RWPE2 (cell line): Measurements from ENCODE around the gene OTOF.

Experiments used
- ATAC-seq: fragments of 200-7000 bp; cut with Tn5 transposase; 3 replicates; pipeline ENCODE4 v1.9.1; 2021; ENCODE audit warnings: low read depth
- DNase-seq: peaks from one replicate; pipeline ENCODE4 v3.0.0-alpha.2; 2020; ENCODE audit warnings: low spot score
- H3K27ac ChIP-seq: fragments of 450-650 bp; 2 replicates; pipeline ENCODE4 v1.5.1; 2017; ENCODE audit warnings: mild to moderate bottlenecking; ENCODE audit not compliant: poor library complexity, severe bottlenecking
- H3K27me3 ChIP-seq: fragments of 250-450 bp; sonication (Bioruptor Pico); 2 replicates; pipeline ENCODE4 v1.5.1; 2021; ENCODE audit warnings: mild to moderate bottlenecking, moderate library complexity; ENCODE audit not compliant: insufficient read depth, poor library complexity, severe bottlenecking
- H3K36me3 ChIP-seq: fragments of 250-450 bp; sonication (Bioruptor Pico); 2 replicates; pipeline ENCODE4 v1.5.1; 2020; ENCODE audit warnings: low read depth, mild to moderate bottlenecking, moderate library complexity
- H3K4me1 ChIP-seq: fragments of 250-450 bp; sonication (Bioruptor Pico); 2 replicates; pipeline ENCODE4 v1.5.1; 2021; ENCODE audit warnings: mild to moderate bottlenecking, moderate library complexity; ENCODE audit not compliant: insufficient read depth, poor library complexity, severe bottlenecking
- H3K4me3 ChIP-seq: fragments of 250-450 bp; sonication (Bioruptor Pico); 2 replicates; pipeline ENCODE4 v1.5.1; 2021; ENCODE audit warnings: mild to moderate bottlenecking, moderate library complexity; ENCODE audit not compliant: severe bottlenecking
- H3K9me3 ChIP-seq: fragments of 250-450 bp; sonication (Bioruptor Pico); 2 replicates; pipeline ENCODE4 v1.5.1; 2021; ENCODE audit warnings: mild to moderate bottlenecking, moderate library complexity; ENCODE audit not compliant: severe bottlenecking
- TF ChIP-seq, protein P1 (sequence below): fragments of 450-650 bp; IDR thresholded peaks from one replicate; pipeline ENCODE4 v1.5.1; 2017; ENCODE audit warnings: mild to moderate bottlenecking, moderate library complexity; ENCODE audit not compliant: poor library complexity, severe bottlenecking

OTOF gene

GRCh38 chr2:26462100-26462499 lies 15.8 kb downstream of the OTOF start:
- H3K4me3 ChIP-seq: no peak overlapping the region
- no peak overlapping the region for H3K27ac ChIP-seq
- H3K4me1 ChIP-seq: no peaks in the 10 kb centered on the region
- TF ChIP-seq, protein P1, sequence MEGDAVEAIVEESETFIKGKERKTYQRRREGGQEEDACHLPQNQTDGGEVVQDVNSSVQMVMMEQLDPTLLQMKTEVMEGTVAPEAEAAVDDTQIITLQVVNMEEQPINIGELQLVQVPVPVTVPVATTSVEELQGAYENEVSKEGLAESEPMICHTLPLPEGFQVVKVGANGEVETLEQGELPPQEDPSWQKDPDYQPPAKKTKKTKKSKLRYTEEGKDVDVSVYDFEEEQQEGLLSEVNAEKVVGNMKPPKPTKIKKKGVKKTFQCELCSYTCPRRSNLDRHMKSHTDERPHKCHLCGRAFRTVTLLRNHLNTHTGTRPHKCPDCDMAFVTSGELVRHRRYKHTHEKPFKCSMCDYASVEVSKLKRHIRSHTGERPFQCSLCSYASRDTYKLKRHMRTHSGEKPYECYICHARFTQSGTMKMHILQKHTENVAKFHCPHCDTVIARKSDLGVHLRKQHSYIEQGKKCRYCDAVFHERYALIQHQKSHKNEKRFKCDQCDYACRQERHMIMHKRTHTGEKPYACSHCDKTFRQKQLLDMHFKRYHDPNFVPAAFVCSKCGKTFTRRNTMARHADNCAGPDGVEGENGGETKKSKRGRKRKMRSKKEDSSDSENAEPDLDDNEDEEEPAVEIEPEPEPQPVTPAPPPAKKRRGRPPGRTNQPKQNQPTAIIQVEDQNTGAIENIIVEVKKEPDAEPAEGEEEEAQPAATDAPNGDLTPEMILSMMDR: no peak
- no peaks in the 10 kb centered on the region for H3K9me3 ChIP-seq
- ATAC-seq: no peak
- DNase-seq: peak; percentile 39
- H3K36me3 ChIP-seq: no peaks in the 10 kb centered on the region
- H3K27me3 ChIP-seq: no peaks in the 10 kb centered on the region

- Histone ChIP-seq H3K36me3 (no peaks in the 10 kb centered on the region), H3K4me3 (no peak overlapping the region), H3K27me3 (no peaks in the 10 kb centered on the region), H3K4me1 (no peaks in the 10 kb centered on the region), H3K27ac (no peak overlapping the region), H3K9me3 (no peaks in the 10 kb centered on the region)
- TF ChIP-seq, protein P1: no peak
- DNase-seq (no peak), ATAC-seq (no peak)
Observed at GRCh38 chr2:26461601-26462023, 16.3 kb downstream of the OTOF start.

- ATAC-seq: no peak
- Histone ChIP-seq H3K27me3 (no peaks in the 10 kb centered on the region), H3K9me3 (no peaks in the 10 kb centered on the region), H3K4me3 (no peak overlapping the region), H3K4me1 (no peaks in the 10 kb centered on the region), H3K36me3 (no peaks in the 10 kb centered on the region), H3K27ac (no peak overlapping the region)
- TF ChIP-seq, protein P1: no peak
- no peak for DNase-seq
Observed at GRCh38 chr2:26460613-26461031, 17.3 kb downstream of the OTOF start.

DNA sequence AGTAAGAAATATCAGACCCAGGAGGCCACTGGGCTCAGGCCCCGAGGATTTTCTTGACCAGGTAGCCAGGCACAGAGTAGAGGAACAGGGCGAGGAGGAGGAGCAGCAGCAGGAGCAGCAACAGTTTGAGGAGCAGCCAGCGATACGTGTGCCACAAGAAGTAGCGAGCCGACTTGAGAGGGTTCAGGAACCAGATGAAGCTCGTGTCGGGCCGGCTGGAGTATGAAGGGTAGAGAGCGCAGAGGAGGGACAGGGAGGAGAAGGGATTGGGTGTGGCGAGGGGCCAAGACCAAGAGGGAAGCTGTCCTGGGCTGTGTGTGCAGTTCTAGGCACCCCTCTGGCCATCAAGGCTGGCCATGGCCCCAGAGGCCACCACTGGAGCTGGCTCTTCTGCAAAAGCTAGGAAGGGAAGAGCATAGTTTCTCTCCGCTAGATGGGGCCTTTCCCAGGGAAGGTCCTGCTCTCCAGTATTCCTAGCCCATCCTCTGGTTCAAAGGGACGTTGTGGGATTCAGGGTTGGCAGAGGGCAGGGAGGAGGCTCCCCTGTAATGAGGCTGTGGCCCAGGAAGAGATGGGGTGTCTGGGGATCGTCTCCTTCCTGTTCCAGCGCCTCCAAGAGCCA lies 17.8 kb downstream of the OTOF start:
- no peaks in the 10 kb centered on the region for H3K4me1 ChIP-seq
- DNase-seq (no peak), ATAC-seq (no peak)
- no peaks in the 10 kb centered on the region for H3K36me3 ChIP-seq
- no peaks in the 10 kb centered on the region for H3K9me3 ChIP-seq
- no peak overlapping the region for H3K27ac ChIP-seq
- H3K27me3 ChIP-seq: no peaks in the 10 kb centered on the region
- no peak overlapping the region for H3K4me3 ChIP-seq
- TF ChIP-seq, protein P1: no peak

- no peak overlapping the region for H3K27ac ChIP-seq
Observed at GRCh38 chr2:26458365-26459042, 19.4 kb downstream of the OTOF start.

More at GRCh38 chr2:26458365-26459042, 19.4 kb downstream of the OTOF start:
- Histone ChIP-seq H3K36me3 (no peaks in the 10 kb centered on the region), H3K4me1 (no peaks in the 10 kb centered on the region), H3K4me3 (no peak overlapping the region), H3K27me3 (no peaks in the 10 kb centered on the region), H3K9me3 (no peaks in the 10 kb centered on the region)
- TF ChIP-seq, protein P1: no peak
- no peak for DNase-seq
- no peak for ATAC-seq
